ENCODE data around the gene IKZF1.

Gene IKZF1

GRCh38 chr7:50304129-50304910, at the start of gene IKZF1:
TSS of gene IKZF1 (plus strand) at chr7:50304716. CDS start at chr7:50319062, 14,346 bp downstream.
- DNase-seq, result no peak

- no peak for DNase-seq
Observed at GRCh38 chr7:50261593-50261992, 42.9 kb upstream of the IKZF1 start.

GRCh38 chr7:50262446-50262845, 42.1 kb upstream of the IKZF1 start:
- no peak for DNase-seq

- no peak for DNase-seq
Observed at GRCh38 chr7:50262916-50263690, 41.4 kb upstream of the IKZF1 start.

- DNase-seq, result no peak
Observed at GRCh38 chr7:50264908-50265307, 39.6 kb upstream of the IKZF1 start.

GRCh38 chr7:50265968-50266634, 38.4 kb upstream of the IKZF1 start:
- no peak for DNase-seq

- no peak for DNase-seq
Observed at GRCh38 chr7:50266635-50267386, 37.7 kb upstream of the IKZF1 start.

GRCh38 chr7:50267525-50268041, 36.9 kb upstream of the IKZF1 start:
- DNase-seq, result no peak

GRCh38 chr7:50268223-50268622, 36.3 kb upstream of the IKZF1 start:
- no peak for DNase-seq

- no peak for DNase-seq
Observed at GRCh38 chr7:50268990-50269389, 35.5 kb upstream of the IKZF1 start.

- DNase-seq, result no peak
Observed at GRCh38 chr7:50270531-50271018, 33.9 kb upstream of the IKZF1 start.

- no peak for DNase-seq
Observed at GRCh38 chr7:50272808-50273207, 31.7 kb upstream of the IKZF1 start.

- DNase-seq, result no peak
Observed at GRCh38 chr7:50273301-50273700, 31.2 kb upstream of the IKZF1 start.

GRCh38 chr7:50273870-50274269, 30.6 kb upstream of the IKZF1 start:
- no peak for DNase-seq

GRCh38 chr7:50274361-50274760, 30.2 kb upstream of the IKZF1 start:
- no peak for DNase-seq

GRCh38 chr7:50275430-50275829, 29.1 kb upstream of the IKZF1 start:
- DNase-seq, result no peak

- DNase-seq, result no peak
Observed at GRCh38 chr7:50276483-50276882, 28.0 kb upstream of the IKZF1 start.

- DNase-seq, result no peak
Observed at GRCh38 chr7:50278120-50278519, 26.4 kb upstream of the IKZF1 start.

GRCh38 chr7:50281680-50282445, 22.7 kb upstream of the IKZF1 start:
- DNase-seq, result no peak

- no peak for DNase-seq
Observed at GRCh38 chr7:50282813-50283605, 21.5 kb upstream of the IKZF1 start.

GRCh38 chr7:50283731-50284130, 20.8 kb upstream of the IKZF1 start:
- DNase-seq, result no peak

Data from NCI-H146 (cell line).